OCI-LY3 (cell line): ENCODE results near the gene PIH1D1.

Experiments
- H2AFZ ChIP-seq: fragments of 200-600, 300-600 bp; shearing (Covaris generic); 2 replicates; pipeline ENCODE4 v1.6.0; 2014; ENCODE audit warnings: antibody characterized with exemption, low read depth, low read length
- H3K27ac ChIP-seq: fragments of 200-600, 300-600 bp; sonication (generic); 2 replicates; pipeline ENCODE4 v1.5.1; 2014; ENCODE audit warnings: mild to moderate bottlenecking, low read length, moderate library complexity, mixed read lengths
- H3K27me3 ChIP-seq: fragments of 200-600, 300-600 bp; sonication (generic); 2 replicates; pipeline ENCODE4 v1.6.1; 2014; ENCODE audit warnings: low read depth, low read length, mixed read lengths
- H3K36me3 ChIP-seq: fragments of 200-600, 300-600 bp; sonication (generic); replicated peaks from 2 replicates; pipeline ENCODE3; 2014; ENCODE audit warnings: low read depth, low read length, mixed read lengths
- H3K4me1 ChIP-seq: fragments of 300-600, 200-600 bp; sonication (generic); 2 replicates; pipeline ENCODE4 v1.6.1; 2014; ENCODE audit warnings: low read length, mixed read lengths
- H3K4me2 ChIP-seq: fragments of 200-600, 300-600 bp; sonication (generic); 2 replicates; pipeline ENCODE4 v1.6.1; 2014; ENCODE audit warnings: low read length, mixed read lengths
- H3K4me3 ChIP-seq: fragments of 300-600, 200-600 bp; sonication (generic); 2 replicates; pipeline ENCODE4 v1.5.1; 2014; ENCODE audit warnings: antibody characterized with exemption, mild to moderate bottlenecking, low read length, moderate library complexity
- H3K79me2 ChIP-seq: fragments of 300-600, 200-600 bp; shearing (Covaris generic); 2 replicates; pipeline ENCODE4 v1.6.1; 2014; ENCODE audit warnings: mild to moderate bottlenecking, low read length, mixed read lengths
- H3K9ac ChIP-seq: fragments of 300-600, 200-600 bp; shearing (Covaris generic); 2 replicates; pipeline ENCODE4 v1.6.0; 2014; ENCODE audit warnings: mild to moderate bottlenecking, low read length, moderate library complexity
- H3K9me3 ChIP-seq: fragments of 200-600, 300-600 bp; shearing (Covaris generic); 2 replicates; pipeline ENCODE4 v1.6.1; 2014; ENCODE audit warnings: low read length, mixed read lengths; ENCODE audit not compliant: insufficient read depth
- H4K20me1 ChIP-seq: fragments of 200-600, 300-600 bp; sonication (generic); 2 replicates; pipeline ENCODE4 v1.6.1; 2016; ENCODE audit warnings: low read length, mixed read lengths; ENCODE audit not compliant: insufficient read depth
- CTCF ChIP-seq: fragments of 200-600, 300-600 bp; sonication (generic); IDR thresholded peaks from 2 replicates; pipeline ENCODE4 v1.5.1; 2014; ENCODE audit warnings: antibody characterized with exemption, low read length, low read depth
- EZH2phosphoT487 ChIP-seq: fragments of 200-600 bp; shearing (Covaris generic); IDR thresholded peaks from 2 replicates; pipeline ENCODE4 v1.6.1; 2018; ENCODE audit warnings: antibody characterized with exemption, mixed run types, low read depth

PIH1D1 gene

GRCh38 chr19:49436381-49437017 is 15.1 kb downstream of the PIH1D1 start:
- H3K4me1 ChIP-seq, result no peaks in the 10 kb centered on the region

DNA sequence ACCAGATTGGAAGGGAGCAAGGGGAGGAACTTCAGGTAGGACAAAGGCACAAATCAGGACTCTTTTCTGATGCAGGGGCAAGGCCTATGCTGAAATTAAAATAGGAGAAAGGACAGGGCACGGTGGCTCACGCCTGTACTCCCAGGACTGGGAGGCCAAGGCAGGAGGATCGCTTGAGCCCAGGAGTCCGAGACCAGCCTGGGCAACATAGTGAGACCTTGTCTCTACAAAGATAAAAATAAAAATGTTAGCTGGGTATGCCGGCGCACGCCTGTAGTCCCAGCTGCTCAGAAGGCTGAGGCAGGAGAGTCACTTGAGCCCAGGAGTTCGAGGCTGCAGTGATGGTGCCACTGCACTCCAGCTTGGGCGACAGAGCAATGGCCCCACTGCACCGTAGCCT is 15.9 kb downstream of the PIH1D1 start:
- Histone ChIP-seq H4K20me1 (no peaks in the 10 kb centered on the region), H3K36me3 (no peaks in the 10 kb centered on the region), H3K79me2 (no peaks in the 10 kb centered on the region), H3K27ac (no peak overlapping the region), H3K4me2 (no peak overlapping the region), H3K9ac (no peak overlapping the region), H3K27me3 (peaks cover 35% of the 10 kb centered on the region), H2AFZ (no peak overlapping the region), H3K4me3 (no peak overlapping the region), H3K9me3 (no peaks in the 10 kb centered on the region), H3K4me1 (0 out of 2 replicates have a peak, but pooled peaks cover under 1% of the 10 kb centered on the region)
- no peak for TF ChIP-seq CTCF

More at GRCh38 chr19:49436381-49437017, 15.1 kb downstream of the PIH1D1 start:
- H3K27me3 ChIP-seq, result peaks cover 38% of the 10 kb centered on the region
- no peaks in the 10 kb centered on the region for H3K36me3 ChIP-seq
- H3K4me2 ChIP-seq, result no peak overlapping the region
- H3K9me3 ChIP-seq, result no peaks in the 10 kb centered on the region
- no peaks in the 10 kb centered on the region for H3K79me2 ChIP-seq
- TF ChIP-seq CTCF (no peak), EZH2phosphoT487 (no peak)
- no peak overlapping the region for H3K27ac ChIP-seq
- H4K20me1 ChIP-seq, result no peaks in the 10 kb centered on the region
- no peak overlapping the region for H2AFZ ChIP-seq
- H3K4me3 ChIP-seq, result no peak overlapping the region
- no peak overlapping the region for H3K9ac ChIP-seq

DNA sequence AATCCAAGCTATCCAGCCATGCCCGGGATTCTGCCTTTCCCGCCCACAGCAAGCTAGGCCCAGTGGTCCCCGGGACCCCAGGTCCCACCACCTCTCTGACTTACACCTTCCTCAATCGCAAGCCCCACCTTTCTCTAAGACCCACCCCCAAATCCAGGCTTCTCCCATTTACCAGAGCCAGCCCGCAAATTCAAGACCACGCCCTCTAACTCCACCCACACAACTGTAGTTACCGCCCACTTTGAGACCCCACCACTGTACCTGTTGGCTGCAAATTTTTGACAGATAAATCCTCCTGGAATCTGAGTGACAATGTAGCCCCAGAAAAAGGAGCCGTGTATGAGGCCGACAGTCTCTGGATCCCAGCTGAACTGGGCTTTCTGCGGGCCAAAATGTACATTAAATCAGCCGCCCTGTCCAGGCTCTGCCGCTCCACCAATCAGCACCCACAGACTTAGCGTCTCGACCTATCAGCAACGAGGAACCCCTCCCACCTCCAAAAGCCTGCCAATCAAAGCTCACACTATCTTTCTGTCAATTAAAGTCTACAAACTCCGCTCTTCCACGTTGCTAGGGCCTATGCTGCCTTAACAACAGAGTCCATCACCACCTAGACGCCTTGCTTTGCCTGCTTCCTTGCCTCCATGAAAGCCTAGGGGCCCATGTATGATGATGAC is 16.6 kb downstream of the PIH1D1 start:
- H2AFZ ChIP-seq, result no peak overlapping the region
- no peak overlapping the region for H3K4me3 ChIP-seq
- H3K27me3 ChIP-seq, result peaks cover 29% of the 10 kb centered on the region
- TF ChIP-seq CTCF, result no peak
- no peak for TF ChIP-seq EZH2phosphoT487
- no peak overlapping the region for H3K4me2 ChIP-seq
- H4K20me1 ChIP-seq, result no peaks in the 10 kb centered on the region
- H3K79me2 ChIP-seq, result no peaks in the 10 kb centered on the region
- no peak overlapping the region for H3K27ac ChIP-seq
- H3K36me3 ChIP-seq, result no peaks in the 10 kb centered on the region
- no peak overlapping the region for H3K9ac ChIP-seq
- H3K4me1 ChIP-seq, result peaks cover 6% of the 10 kb centered on the region
- no peaks in the 10 kb centered on the region for H3K9me3 ChIP-seq

DNA sequence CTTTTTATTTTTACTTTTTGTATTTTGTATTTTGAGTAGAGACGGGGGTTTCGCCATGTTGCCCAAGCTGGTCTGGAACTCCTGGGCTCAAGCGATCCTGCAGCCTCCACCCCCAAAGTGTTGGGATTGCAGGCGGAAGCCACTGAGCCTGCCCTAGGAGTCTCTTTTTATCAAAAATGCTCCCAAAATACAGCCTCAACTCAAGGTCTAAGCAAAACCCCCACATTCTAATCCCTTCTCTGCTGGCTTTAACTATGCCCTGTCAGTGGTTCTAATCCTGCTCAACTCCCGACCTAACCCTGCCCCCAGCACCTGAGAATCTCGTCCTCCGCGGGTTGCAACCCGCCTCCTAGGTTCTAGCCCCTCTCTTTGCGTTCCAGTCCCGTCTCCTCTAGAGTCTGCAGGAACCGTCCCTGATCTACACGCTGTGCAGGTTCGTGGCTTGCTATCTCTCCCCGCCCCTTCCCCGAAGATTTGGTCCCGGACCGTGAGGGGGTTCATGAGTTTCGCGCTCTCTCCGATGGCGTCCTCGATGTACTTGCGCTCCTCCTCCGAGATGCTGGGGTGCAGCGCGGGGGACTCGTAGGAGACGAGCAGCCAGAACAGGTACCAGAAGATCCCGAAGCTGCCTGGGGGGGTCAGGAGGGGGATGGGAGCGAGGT is 18.2 kb downstream of the PIH1D1 start:
- H2AFZ ChIP-seq, result no peak overlapping the region
- H3K9me3 ChIP-seq, result no peaks in the 10 kb centered on the region
- H3K27me3 ChIP-seq, result peaks cover 18% of the 10 kb centered on the region
- H3K4me1 ChIP-seq, result peaks cover 10% of the 10 kb centered on the region
- H3K27ac ChIP-seq, result no peak overlapping the region
- no peak overlapping the region for H3K4me2 ChIP-seq
- TF ChIP-seq CTCF (no peak), EZH2phosphoT487 (no peak)
- H3K36me3 ChIP-seq, result no peaks in the 10 kb centered on the region
- H3K4me3 ChIP-seq, result no peak overlapping the region
- no peak overlapping the region for H3K9ac ChIP-seq
- no peaks in the 10 kb centered on the region for H4K20me1 ChIP-seq
- H3K79me2 ChIP-seq, result no peaks in the 10 kb centered on the region
